SK-N-SH treated with all-trans-retinoic acid at 6 μM for 48 hours (cell line): ENCODE measurements around the gene RBP5.

Experiments used
- ARNTL ChIP-seq: fragments of 450-650 bp; formaldehyde crosslinking; IDR thresholded peaks from 2 replicates; pipeline ENCODE4 v1.5.0; 2020; ENCODE audit warnings: low read depth, mild to moderate bottlenecking, moderate library complexity, borderline replicate concordance
- ESRRG ChIP-seq: fragments of 250-450 bp; sonication (Bioruptor Pico); IDR thresholded peaks from 2 replicates; pipeline ENCODE4 v1.6.1; 2021; ENCODE audit warnings: mild to moderate bottlenecking
- GLIS3 ChIP-seq: fragments of 250-450 bp; sonication (Bioruptor Pico); IDR thresholded peaks from 2 replicates; pipeline ENCODE4 v1.5.0; 2020; ENCODE audit warnings: mild to moderate bottlenecking, moderate library complexity
- OSR1 ChIP-seq: fragments of 250-450 bp; sonication (Bioruptor Pico); IDR thresholded peaks from 2 replicates; pipeline ENCODE4 v1.8.0; 2022; ENCODE audit warnings: moderate library complexity, mild to moderate bottlenecking, inconsistent platforms
- RARB ChIP-seq: fragments of 250-450 bp; sonication (Bioruptor Pico); IDR thresholded peaks from 2 replicates; pipeline ENCODE4 v1.8.0; 2021; ENCODE audit warnings: mild to moderate bottlenecking, moderate library complexity
- SNAI2 ChIP-seq: fragments of 250-450 bp; sonication (Bioruptor Pico); IDR thresholded peaks from 2 replicates; pipeline ENCODE4 v1.5.0; 2020; ENCODE audit warnings: mild to moderate bottlenecking, moderate library complexity
- TOX ChIP-seq: fragments of 250-450 bp; sonication (Bioruptor Pico); IDR thresholded peaks from 2 replicates; pipeline ENCODE4 v1.8.0; 2021; ENCODE audit warnings: mild to moderate bottlenecking, moderate library complexity, borderline replicate concordance
- ZFP3 ChIP-seq: fragments of 250-450 bp; sonication (Bioruptor Pico); IDR thresholded peaks from 2 replicates; pipeline ENCODE4 v1.5.0; 2020; ENCODE audit warnings: mild to moderate bottlenecking, moderate library complexity
- ZFP30 ChIP-seq: fragments of 450-650 bp; formaldehyde crosslinking; IDR thresholded peaks from 2 replicates; pipeline ENCODE4 v1.5.0; 2022; ENCODE audit warnings: mild to moderate bottlenecking, moderate library complexity
- ZNF565 ChIP-seq: fragments of 450-650 bp; formaldehyde crosslinking; conservative IDR thresholded peaks from 2 replicates; pipeline ENCODE4 v1.5.0; 2020; ENCODE audit warnings: low read depth, mild to moderate bottlenecking, moderate library complexity
- TF ChIP-seq, protein P1 (sequence below): fragments of 250-450 bp; sonication (Bioruptor Pico); IDR thresholded peaks from 2 replicates; pipeline ENCODE4 v1.5.1; 2021; ENCODE audit warnings: mild to moderate bottlenecking, moderate library complexity
- TF ChIP-seq, protein P2 (sequence below): fragments of 250-450 bp; sonication (Bioruptor Pico); IDR thresholded peaks from 2 replicates; pipeline ENCODE4 v1.8.0; 2020; ENCODE audit warnings: mild to moderate bottlenecking, moderate library complexity, borderline replicate concordance
- TF ChIP-seq, protein P3 (sequence below): fragments of 250-450 bp; sonication (Bioruptor Pico); IDR thresholded peaks from 2 replicates; pipeline ENCODE4 v1.5.0; 2020; ENCODE audit warnings: mild to moderate bottlenecking, moderate library complexity
- TF ChIP-seq, protein P4 (sequence below): fragments of 250-450 bp; sonication (Bioruptor Pico); IDR thresholded peaks from 2 replicates; pipeline ENCODE4 v1.5.1; 2020; ENCODE audit warnings: low read depth, mild to moderate bottlenecking, moderate library complexity

DNA sequence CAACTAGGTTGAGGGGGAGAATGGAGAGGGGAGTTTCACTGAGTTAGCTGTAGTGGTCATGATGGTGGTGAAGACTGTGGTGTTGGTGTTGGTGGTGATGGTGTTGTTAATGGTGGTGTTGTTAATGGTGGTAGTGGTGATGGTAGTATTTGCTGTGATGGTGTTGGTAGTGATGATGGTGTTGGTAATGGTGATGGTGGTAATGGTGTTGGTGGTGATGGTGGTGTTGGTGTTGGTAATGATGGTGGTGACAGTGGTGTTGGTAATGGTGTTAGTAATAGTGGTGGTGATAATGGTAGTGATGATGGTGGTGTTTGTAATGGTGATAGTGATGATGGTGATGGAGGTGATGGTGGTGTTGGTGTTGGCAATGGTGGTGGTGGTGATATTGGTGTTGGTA is 45.6 kb downstream of the RBP5 start:
- TF ChIP-seq ARNTL = no peak
- no peak for TF ChIP-seq ZFP30
- TF ChIP-seq OSR1 (CRISPR knock-in tag) = no peak
- no peak for TF ChIP-seq RARB (CRISPR knock-in tag)
- no peak for TF ChIP-seq ESRRG (CRISPR knock-in tag)
- TF ChIP-seq ZNF565 (CRISPR knock-in tag) = no peak
- TF ChIP-seq, protein P1, sequence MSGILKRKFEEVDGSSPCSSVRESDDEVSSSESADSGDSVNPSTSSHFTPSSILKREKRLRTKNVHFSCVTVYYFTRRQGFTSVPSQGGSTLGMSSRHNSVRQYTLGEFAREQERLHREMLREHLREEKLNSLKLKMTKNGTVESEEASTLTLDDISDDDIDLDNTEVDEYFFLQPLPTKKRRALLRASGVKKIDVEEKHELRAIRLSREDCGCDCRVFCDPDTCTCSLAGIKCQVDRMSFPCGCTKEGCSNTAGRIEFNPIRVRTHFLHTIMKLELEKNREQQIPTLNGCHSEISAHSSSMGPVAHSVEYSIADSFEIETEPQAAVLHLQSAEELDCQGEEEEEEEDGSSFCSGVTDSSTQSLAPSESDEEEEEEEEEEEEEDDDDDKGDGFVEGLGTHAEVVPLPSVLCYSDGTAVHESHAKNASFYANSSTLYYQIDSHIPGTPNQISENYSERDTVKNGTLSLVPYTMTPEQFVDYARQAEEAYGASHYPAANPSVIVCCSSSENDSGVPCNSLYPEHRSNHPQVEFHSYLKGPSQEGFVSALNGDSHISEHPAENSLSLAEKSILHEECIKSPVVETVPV = no peak
- no peak for TF ChIP-seq ZFP3 (CRISPR knock-in tag)
- TF ChIP-seq TOX (CRISPR knock-in tag) = no peak
- TF ChIP-seq SNAI2 = no peak
- TF ChIP-seq, protein P2, sequence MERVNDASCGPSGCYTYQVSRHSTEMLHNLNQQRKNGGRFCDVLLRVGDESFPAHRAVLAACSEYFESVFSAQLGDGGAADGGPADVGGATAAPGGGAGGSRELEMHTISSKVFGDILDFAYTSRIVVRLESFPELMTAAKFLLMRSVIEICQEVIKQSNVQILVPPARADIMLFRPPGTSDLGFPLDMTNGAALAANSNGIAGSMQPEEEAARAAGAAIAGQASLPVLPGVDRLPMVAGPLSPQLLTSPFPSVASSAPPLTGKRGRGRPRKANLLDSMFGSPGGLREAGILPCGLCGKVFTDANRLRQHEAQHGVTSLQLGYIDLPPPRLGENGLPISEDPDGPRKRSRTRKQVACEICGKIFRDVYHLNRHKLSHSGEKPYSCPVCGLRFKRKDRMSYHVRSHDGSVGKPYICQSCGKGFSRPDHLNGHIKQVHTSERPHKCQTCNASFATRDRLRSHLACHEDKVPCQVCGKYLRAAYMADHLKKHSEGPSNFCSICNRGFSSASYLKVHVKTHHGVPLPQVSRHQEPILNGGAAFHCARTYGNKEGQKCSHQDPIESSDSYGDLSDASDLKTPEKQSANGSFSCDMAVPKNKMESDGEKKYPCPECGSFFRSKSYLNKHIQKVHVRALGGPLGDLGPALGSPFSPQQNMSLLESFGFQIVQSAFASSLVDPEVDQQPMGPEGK (CRISPR knock-in tag) = no peak
- TF ChIP-seq, protein P3, sequence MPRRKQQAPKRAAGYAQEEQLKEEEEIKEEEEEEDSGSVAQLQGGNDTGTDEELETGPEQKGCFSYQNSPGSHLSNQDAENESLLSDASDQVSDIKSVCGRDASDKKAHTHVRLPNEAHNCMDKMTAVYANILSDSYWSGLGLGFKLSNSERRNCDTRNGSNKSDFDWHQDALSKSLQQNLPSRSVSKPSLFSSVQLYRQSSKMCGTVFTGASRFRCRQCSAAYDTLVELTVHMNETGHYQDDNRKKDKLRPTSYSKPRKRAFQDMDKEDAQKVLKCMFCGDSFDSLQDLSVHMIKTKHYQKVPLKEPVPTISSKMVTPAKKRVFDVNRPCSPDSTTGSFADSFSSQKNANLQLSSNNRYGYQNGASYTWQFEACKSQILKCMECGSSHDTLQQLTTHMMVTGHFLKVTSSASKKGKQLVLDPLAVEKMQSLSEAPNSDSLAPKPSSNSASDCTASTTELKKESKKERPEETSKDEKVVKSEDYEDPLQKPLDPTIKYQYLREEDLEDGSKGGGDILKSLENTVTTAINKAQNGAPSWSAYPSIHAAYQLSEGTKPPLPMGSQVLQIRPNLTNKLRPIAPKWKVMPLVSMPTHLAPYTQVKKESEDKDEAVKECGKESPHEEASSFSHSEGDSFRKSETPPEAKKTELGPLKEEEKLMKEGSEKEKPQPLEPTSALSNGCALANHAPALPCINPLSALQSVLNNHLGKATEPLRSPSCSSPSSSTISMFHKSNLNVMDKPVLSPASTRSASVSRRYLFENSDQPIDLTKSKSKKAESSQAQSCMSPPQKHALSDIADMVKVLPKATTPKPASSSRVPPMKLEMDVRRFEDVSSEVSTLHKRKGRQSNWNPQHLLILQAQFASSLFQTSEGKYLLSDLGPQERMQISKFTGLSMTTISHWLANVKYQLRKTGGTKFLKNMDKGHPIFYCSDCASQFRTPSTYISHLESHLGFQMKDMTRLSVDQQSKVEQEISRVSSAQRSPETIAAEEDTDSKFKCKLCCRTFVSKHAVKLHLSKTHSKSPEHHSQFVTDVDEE (CRISPR knock-in tag) = no peak
- TF ChIP-seq, protein P4, sequence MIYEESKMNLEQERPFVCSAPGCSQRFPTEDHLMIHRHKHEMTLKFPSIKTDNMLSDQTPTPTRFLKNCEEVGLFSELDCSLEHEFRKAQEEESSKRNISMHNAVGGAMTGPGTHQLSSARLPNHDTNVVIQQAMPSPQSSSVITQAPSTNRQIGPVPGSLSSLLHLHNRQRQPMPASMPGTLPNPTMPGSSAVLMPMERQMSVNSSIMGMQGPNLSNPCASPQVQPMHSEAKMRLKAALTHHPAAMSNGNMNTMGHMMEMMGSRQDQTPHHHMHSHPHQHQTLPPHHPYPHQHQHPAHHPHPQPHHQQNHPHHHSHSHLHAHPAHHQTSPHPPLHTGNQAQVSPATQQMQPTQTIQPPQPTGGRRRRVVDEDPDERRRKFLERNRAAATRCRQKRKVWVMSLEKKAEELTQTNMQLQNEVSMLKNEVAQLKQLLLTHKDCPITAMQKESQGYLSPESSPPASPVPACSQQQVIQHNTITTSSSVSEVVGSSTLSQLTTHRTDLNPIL (CRISPR knock-in tag) = no peak
- TF ChIP-seq GLIS3 (CRISPR knock-in tag) = no peak
